ENCODE data around the gene LRGUK.

LRGUK gene

DNA sequence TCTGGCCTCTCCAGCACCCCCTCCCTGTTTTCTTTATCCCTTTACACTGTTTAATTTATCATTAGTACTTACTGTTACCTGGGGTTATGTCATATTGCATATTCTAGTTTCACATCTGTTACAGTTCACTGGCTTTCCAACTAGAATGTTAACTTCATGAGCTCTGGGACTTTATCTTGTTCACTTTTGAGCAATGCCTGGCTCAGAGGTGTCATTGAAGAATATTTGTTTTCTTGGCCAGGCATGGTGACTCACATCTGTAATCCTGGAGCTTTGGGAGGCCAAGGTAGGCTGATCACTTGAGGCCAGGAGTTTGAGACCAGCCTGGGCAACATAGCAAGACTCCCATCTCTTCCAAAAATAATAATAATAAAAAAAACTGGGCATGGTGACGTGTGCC, 40.7 kb downstream of the LRGUK start:
- no peak overlapping the region for H3K4me3 ChIP-seq (ENCODE audit: low read depth, low read length)
- TF ChIP-seq, protein P1, sequence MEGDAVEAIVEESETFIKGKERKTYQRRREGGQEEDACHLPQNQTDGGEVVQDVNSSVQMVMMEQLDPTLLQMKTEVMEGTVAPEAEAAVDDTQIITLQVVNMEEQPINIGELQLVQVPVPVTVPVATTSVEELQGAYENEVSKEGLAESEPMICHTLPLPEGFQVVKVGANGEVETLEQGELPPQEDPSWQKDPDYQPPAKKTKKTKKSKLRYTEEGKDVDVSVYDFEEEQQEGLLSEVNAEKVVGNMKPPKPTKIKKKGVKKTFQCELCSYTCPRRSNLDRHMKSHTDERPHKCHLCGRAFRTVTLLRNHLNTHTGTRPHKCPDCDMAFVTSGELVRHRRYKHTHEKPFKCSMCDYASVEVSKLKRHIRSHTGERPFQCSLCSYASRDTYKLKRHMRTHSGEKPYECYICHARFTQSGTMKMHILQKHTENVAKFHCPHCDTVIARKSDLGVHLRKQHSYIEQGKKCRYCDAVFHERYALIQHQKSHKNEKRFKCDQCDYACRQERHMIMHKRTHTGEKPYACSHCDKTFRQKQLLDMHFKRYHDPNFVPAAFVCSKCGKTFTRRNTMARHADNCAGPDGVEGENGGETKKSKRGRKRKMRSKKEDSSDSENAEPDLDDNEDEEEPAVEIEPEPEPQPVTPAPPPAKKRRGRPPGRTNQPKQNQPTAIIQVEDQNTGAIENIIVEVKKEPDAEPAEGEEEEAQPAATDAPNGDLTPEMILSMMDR (IDR thresholded peaks at IDR 0.05; ENCODE audit: borderline replicate concordance, insufficient read depth, low read depth, low read length): no peak

DNA sequence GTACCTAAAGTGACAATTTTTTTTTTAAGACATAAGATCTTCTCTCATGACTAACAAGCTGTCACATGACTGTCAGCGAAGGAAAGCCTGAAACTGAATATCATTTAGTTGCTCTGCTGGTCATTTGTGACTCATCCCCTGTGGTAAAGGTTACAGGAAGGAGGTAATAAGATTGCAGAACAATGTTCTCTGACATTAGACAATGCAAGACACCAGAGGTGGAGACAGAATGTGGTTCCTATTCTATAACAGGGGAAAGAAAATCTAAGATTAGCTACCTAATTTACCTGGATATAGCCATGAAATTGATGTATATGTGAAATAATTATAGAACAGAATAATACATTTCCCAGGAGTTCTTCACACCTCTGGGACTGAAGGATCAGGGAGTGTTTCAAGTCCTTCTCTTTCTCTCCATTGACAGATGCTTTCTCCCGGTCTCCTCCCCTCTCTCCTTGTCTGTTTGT, 47.7 kb downstream of the LRGUK start:
- TF ChIP-seq, protein P1 (IDR thresholded peaks at IDR 0.05; ENCODE audit: borderline replicate concordance, insufficient read depth, low read depth, low read length): no peak
- no peak overlapping the region for H3K4me3 ChIP-seq (ENCODE audit: low read depth, low read length)

DNA sequence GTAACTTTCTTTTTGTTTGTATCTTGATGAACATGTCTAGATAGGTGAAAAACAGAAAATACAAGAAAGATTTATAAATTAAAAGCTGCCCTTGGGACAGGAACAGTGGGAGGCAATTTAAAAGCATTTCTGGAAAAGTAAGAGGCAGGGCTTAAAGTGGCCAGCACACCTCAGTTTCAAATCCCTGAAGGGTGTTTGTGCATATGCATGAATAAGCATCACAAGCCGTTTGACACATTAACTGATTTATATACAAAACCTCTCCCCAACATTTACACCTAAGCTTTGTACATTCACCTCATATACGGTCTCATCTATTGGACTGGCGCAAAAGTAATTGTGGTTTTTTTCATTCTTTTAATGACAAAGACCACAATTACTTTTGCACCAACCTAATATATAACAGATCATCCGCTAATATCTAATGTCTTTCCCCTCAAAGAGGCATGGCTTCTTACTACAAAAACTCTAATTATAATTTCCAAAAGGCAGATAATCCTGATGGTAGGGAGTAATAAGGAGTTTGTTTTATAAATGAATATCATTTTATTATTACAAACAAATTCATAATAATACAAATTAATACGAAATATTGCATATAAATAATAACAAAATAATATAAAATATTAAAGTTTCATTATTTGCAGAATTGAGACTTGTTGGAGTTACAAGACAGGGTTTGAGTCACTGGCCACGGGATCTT, 48.3 kb downstream of the LRGUK start:
- TF ChIP-seq, protein P1 (IDR thresholded peaks at IDR 0.05; ENCODE audit: borderline replicate concordance, insufficient read depth, low read depth, low read length): no peak

DNA sequence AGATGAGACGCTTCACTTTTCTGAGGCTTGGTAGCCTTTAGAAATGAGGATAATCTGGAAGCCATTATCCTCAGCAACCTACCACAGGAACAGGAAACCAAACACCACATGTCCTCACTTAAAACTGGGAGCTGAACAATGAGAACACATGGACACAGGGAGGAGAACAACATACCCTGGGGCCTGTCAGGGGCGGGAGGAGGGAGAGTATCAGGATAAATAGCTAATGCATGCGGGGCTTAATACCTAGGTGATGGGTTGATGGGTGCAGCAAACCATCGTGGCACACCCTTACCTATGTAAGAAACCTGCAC, 48.9 kb downstream of the LRGUK start:
- TF ChIP-seq, protein P1 (IDR thresholded peaks at IDR 0.05; ENCODE audit: borderline replicate concordance, insufficient read depth, low read depth, low read length): no peak

More for the DNA sequence above, 48.3 kb downstream of the LRGUK start:
- no peak overlapping the region for H3K4me3 ChIP-seq (ENCODE audit: low read depth, low read length)

DNA sequence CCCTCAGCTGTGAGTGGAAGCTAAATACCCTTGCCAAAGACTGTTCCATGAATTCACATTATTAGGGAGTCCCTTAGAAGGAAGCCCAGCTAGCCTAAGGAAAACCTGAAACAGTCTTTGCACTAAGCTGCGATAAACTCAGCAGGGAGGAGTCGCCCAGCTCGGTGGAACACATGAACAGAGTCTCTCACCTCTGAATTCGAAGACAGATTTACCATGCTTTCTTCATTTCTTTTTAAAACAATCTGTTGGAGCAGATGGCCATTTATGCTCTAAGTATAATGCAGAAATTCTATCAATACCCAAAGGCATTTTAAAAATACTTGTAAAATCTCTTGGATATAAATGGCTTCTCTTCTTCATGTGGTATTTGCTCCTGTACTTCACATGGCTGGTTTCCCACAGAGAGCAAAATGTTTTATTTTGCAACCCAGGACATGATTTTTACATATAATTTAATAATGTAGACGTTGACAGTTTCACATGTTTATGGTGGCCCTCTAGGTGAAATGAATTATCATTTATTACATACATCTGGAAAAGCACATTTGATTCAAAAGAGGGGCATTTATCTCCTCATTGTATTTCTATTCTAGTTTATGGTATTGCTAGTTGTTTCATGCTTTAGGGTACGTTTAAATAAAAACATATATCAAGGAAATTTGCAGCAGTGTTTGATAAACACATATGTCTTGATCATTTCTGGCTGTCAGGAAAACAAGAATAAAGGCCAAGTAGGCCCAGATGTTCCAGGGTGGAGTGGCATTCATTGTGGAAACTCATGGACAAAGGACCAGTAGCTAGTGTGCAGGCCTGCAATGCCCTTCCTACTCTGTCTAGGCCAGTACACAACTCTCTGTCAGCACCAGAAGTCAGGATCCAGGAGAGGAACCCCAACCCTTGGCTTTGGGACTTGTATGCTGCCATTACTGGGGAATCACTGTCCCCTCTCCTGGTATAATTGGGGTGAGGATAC, 52.2 kb downstream of the LRGUK start:
- TF ChIP-seq, protein P1 (IDR thresholded peaks at IDR 0.05; ENCODE audit: borderline replicate concordance, insufficient read depth, low read depth, low read length): no peak
- H3K4me3 ChIP-seq (ENCODE audit: low read depth, low read length): no peak overlapping the region

More for the DNA sequence above, 48.9 kb downstream of the LRGUK start:
- no peak overlapping the region for H3K4me3 ChIP-seq (ENCODE audit: low read depth, low read length)

DNA sequence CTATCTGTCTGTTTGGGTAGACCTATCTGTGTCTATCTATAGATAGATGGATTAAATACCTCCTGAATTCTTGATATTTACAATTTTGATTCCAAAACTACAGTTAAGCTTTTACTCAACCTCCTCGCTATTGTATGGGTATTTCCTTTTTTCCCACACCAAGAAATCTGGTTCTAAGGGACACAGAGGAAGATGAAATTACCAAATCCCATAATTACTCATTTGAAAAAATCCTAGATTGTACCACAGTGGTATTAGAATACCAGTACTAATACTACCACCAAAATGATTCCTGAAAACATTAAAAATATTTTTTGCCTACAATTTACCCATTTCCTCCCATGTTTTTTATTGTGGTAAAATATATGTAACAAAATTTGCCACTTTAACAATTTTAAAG, 53.2 kb downstream of the LRGUK start:
- TF ChIP-seq, protein P1 (IDR thresholded peaks at IDR 0.05; ENCODE audit: borderline replicate concordance, insufficient read depth, low read depth, low read length): no peak
- no peak overlapping the region for H3K4me3 ChIP-seq (ENCODE audit: low read depth, low read length)
